ENCODE data around the gene DIAPH1.

Gene DIAPH1

GRCh38 chr5:141639357-141640050, 20.7 kb upstream of the DIAPH1 start:
- no peak for DNase-seq (ENCODE audit: low read depth)

- DNase-seq (ENCODE audit: low read depth): no peak
These were observed 20.0 kb upstream of the DIAPH1 start for GRCh38 chr5:141638771-141639170.

GRCh38 chr5:141637767-141638419, 19.1 kb upstream of the DIAPH1 start:
- DNase-seq (ENCODE audit: low read depth): peak; percentile 35

- DNase-seq (ENCODE audit: low read depth): peak; percentile 38
These were observed 18.4 kb upstream of the DIAPH1 start for GRCh38 chr5:141637123-141637766.

GRCh38 chr5:141636413-141637122, 17.8 kb upstream of the DIAPH1 start, which contains the start of the genes HDAC3 and RELL2:
HDAC3 (minus strand) TSS chr5:141636849; CDS start chr5:141636790, 59 bp downstream.
RELL2 (plus strand) TSS chr5:141636997; CDS start chr5:141638226, 1,229 bp downstream.
- DNase-seq (ENCODE audit: low read depth): peak; percentile 92

- DNase-seq (ENCODE audit: low read depth): no peak
These were observed 17.3 kb upstream of the DIAPH1 start for GRCh38 chr5:141636106-141636412.

GRCh38 chr5:141635646-141636045, 16.8 kb upstream of the DIAPH1 start:
- DNase-seq (ENCODE audit: low read depth): no peak

- no peak for DNase-seq (ENCODE audit: low read depth)
These were observed 15.9 kb upstream of the DIAPH1 start for GRCh38 chr5:141634720-141635119.

GRCh38 chr5:141633871-141634561, 15.2 kb upstream of the DIAPH1 start:
- no peak for DNase-seq (ENCODE audit: low read depth)

- DNase-seq (ENCODE audit: low read depth): no peak
These were observed 13.8 kb upstream of the DIAPH1 start for GRCh38 chr5:141632650-141633049.

GRCh38 chr5:141630570-141631140, 11.9 kb upstream of the DIAPH1 start:
- DNase-seq (ENCODE audit: low read depth): no peak

- no peak for DNase-seq (ENCODE audit: low read depth)
These were observed 9.5 kb upstream of the DIAPH1 start for GRCh38 chr5:141628175-141628788.

- DNase-seq (ENCODE audit: low read depth): no peak
These were observed 4.8 kb upstream of the DIAPH1 start for GRCh38 chr5:141623611-141624010.

- no peak for DNase-seq (ENCODE audit: low read depth)
These were observed 4.4 kb upstream of the DIAPH1 start for GRCh38 chr5:141623186-141623585.

- DNase-seq (ENCODE audit: low read depth): peak; percentile 24
These were observed 583 bp downstream of the DIAPH1 start for GRCh38 chr5:141618030-141618803.

GRCh38 chr5:141617682-141618029, 1.1 kb downstream of the DIAPH1 start:
- DNase-seq (ENCODE audit: low read depth): no peak

GRCh38 chr5:141617128-141617527, 1.7 kb downstream of the DIAPH1 start:
- no peak for DNase-seq (ENCODE audit: low read depth)

- DNase-seq (ENCODE audit: low read depth): no peak
These were observed 2.6 kb downstream of the DIAPH1 start for GRCh38 chr5:141615991-141616720.

- no peak for DNase-seq (ENCODE audit: low read depth)
These were observed 5.5 kb downstream of the DIAPH1 start for GRCh38 chr5:141613344-141613743.

GRCh38 chr5:141611289-141611688, 7.5 kb downstream of the DIAPH1 start:
- no peak for DNase-seq (ENCODE audit: low read depth)
